ENCODE data around the gene EXOC6B. TPM values are rescaled to one million over a fixed set of nuclear protein-coding genes. Genes with fewer than 3 reads are reported as not detected.

EXOC6B gene
- total RNA-seq, 1 donor from 2014 or later, result 32.4 TPM

DNA sequence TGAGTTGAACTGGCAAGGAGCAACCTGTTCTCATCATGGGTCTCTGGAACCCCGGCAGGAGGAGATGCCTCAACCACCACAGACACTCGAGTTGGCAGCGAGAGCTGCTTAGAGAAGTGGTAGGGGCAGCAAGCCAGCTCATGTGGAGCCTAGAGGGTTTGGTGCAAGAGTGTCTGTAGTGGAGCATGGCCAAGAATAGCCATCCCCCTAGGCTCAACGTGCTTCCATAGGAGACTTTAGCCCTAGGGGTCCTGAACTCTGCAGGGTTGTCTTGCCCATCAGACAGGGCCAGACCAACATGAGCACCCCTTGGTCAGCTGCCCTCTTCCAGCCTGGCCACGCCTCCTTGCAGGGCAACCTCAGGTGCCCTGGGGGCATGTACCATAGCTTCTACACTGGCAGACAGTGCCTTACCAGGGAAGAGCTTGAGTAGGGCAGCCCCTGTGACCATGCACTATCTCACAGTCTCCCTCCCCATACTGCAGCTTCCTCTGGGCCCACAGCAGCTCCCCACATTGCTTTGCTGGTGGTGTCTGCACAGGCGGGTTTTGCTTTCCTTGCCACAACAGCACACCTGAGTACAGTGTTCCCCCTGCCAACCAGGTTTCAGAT lies 187.1 kb downstream of the EXOC6B start:
- Histone ChIP-seq H3K4me1 (no peaks in the 10 kb centered on the region), H3K4me3 (no peak overlapping the region), H3K27me3 (no peaks in the 10 kb centered on the region), H3K36me3 (no peaks in the 10 kb centered on the region), H3K9me3 (peaks cover 0 to 2% of the 10 kb centered on the region in 2 donors), H3K27ac (no peak overlapping the region)
- no peak for DNase-seq (ENCODE audit: low spot score in 2 of 2)
- intact Hi-C loops (cut with DNase I), result no loop called here
- TF ChIP-seq, protein P1, sequence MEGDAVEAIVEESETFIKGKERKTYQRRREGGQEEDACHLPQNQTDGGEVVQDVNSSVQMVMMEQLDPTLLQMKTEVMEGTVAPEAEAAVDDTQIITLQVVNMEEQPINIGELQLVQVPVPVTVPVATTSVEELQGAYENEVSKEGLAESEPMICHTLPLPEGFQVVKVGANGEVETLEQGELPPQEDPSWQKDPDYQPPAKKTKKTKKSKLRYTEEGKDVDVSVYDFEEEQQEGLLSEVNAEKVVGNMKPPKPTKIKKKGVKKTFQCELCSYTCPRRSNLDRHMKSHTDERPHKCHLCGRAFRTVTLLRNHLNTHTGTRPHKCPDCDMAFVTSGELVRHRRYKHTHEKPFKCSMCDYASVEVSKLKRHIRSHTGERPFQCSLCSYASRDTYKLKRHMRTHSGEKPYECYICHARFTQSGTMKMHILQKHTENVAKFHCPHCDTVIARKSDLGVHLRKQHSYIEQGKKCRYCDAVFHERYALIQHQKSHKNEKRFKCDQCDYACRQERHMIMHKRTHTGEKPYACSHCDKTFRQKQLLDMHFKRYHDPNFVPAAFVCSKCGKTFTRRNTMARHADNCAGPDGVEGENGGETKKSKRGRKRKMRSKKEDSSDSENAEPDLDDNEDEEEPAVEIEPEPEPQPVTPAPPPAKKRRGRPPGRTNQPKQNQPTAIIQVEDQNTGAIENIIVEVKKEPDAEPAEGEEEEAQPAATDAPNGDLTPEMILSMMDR (IDR thresholded peaks at IDR 0.05), result no peak

DNA sequence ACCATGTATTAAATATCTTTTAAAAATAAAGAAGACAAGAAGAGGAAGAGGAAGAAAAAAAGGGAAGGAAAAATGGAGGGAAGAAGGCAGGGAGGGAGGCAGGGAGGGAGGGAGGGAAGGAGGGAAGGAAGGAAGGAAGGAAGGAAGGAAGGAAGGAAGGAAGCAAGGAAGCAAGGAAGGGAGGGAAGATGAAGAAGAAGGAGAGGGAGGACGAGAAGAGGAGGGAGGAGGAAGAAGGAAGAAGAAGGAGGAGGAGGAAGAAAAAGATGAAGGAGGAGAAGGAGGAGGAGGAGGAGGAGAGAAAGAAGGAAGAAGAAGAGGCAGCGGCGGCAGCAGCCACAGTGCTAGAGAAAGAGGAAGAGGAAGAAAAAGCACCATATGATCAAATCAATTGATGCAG lies 189.6 kb downstream of the EXOC6B start:
- H3K27me3 ChIP-seq, result no peaks in the 10 kb centered on the region
- intact Hi-C loops (cut with DNase I), result no loop called here

DNA sequence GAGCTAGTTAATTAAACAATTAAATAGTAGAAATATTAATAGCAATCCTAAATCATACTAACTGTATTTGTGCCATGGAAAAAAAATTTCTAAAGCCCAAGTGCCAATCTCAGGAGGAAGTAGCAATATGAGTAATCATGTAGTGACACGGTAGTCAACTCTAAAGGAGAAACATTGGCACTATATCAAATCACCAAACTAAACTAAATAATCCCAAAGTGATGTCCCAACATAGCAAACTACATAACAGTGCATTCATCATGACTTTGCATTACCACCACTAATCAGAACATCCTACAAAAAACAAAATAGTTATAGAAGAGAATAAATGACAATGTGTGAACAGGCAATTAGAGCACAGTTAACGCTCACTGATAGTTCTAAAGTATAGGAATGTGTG lies 195.1 kb downstream of the EXOC6B start:
- TF ChIP-seq, protein P1 (IDR thresholded peaks at IDR 0.05), result no peak
- Histone ChIP-seq H3K27me3 (no peaks in the 10 kb centered on the region), H3K27ac (no peak overlapping the region)

More for the DNA sequence above, 189.6 kb downstream of the EXOC6B start:
- no peak for DNase-seq (ENCODE audit: low spot score in 2 of 2)
- no peaks in the 10 kb centered on the region for H3K4me1 ChIP-seq
- no peak overlapping the region for H3K27ac ChIP-seq
- no peaks in the 10 kb centered on the region for H3K36me3 ChIP-seq
- H3K4me3 ChIP-seq, result no peak overlapping the region
- TF ChIP-seq, protein P1 (IDR thresholded peaks at IDR 0.05), result no peak
- H3K9me3 ChIP-seq, result no peaks in the 10 kb centered on the region

DNA sequence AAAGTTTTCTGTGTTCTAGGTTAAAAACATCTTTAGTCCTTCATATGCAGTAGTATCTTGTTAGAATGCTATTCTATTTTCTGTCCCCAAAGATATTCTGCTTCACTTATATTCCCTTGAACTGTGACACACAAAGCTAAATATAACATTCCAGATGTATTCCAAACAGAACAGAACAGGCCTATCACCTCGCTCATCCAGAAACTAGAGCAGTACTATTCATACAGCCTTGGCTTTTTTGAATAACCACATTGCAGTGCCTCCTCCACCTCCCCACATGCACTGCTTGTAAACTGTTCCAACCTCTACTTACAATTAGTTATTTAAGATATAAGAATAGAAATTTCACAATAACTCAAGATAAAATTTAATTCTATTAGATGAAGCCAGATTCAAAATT lies 196.8 kb downstream of the EXOC6B start:
- no peaks in the 10 kb centered on the region for H3K36me3 ChIP-seq
- H3K4me3 ChIP-seq, result no peak overlapping the region
- H3K27me3 ChIP-seq, result no peaks in the 10 kb centered on the region
- DNase-seq (ENCODE audit: low spot score in 2 of 2), result no peak
- no peak overlapping the region for H3K27ac ChIP-seq
- H3K9me3 ChIP-seq, result no peaks in the 10 kb centered on the region
- intact Hi-C loops (cut with DNase I), result no loop called here
- TF ChIP-seq, protein P1 (IDR thresholded peaks at IDR 0.05), result no peak
- no peaks in the 10 kb centered on the region for H3K4me1 ChIP-seq

More for the DNA sequence above, 195.1 kb downstream of the EXOC6B start:
- intact Hi-C loops (cut with DNase I), result no loop called here
- Histone ChIP-seq H3K4me1 (no peaks in the 10 kb centered on the region), H3K36me3 (no peaks in the 10 kb centered on the region), H3K4me3 (no peak overlapping the region), H3K9me3 (no peaks in the 10 kb centered on the region)
- DNase-seq (ENCODE audit: low spot score in 2 of 2), result no peak

DNA sequence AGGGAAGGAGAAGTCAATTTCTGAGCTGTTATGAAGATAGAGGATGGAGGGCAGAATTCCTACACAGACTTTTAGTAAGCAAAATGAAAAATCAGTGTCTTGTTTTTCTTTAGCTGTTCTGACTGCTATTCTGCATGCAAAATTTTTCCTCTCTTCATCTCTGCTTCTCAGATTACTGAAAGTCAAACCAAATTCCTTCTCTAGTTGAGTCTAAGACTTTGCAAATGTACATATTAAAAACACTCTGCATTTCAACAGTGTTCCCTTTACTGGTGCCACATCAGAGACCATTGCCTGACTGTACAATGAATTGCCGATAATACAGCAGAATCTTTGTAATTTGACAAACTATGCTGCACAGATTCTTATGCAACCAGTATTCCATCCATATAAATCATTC lies 198.8 kb downstream of the EXOC6B start:
- Histone ChIP-seq H3K27me3 (no peaks in the 10 kb centered on the region), H3K4me3 (no peak overlapping the region), H3K9me3 (no peaks in the 10 kb centered on the region), H3K27ac (no peak overlapping the region), H3K4me1 (no peaks in the 10 kb centered on the region), H3K36me3 (no peaks in the 10 kb centered on the region)
- intact Hi-C loops (cut with DNase I), result no loop called here
- TF ChIP-seq, protein P1 (IDR thresholded peaks at IDR 0.05), result no peak
- no peak for DNase-seq (ENCODE audit: low spot score in 2 of 2)

DNA sequence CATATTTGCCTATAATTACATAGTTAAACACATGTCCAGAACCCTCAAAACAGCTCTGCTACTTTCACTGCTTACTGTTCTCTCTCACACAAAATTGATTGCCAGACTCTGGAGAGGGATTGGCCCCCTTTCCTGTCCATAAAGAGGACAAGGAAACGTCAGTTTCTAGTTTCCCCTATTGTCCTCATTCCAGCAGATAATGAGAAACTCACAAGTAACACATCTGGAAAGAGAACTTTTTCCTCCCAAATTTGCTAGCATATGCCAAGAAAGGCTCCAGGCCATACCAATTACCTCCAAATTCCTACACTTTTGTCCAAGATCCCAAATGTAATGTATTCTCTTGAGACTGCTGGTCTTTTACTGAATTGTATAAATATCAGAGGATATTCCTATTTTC lies 200.5 kb downstream of the EXOC6B start:
- TF ChIP-seq, protein P1 (IDR thresholded peaks at IDR 0.05), result no peak
- no peaks in the 10 kb centered on the region for H3K4me1 ChIP-seq
- no peaks in the 10 kb centered on the region for H3K27me3 ChIP-seq
- no peaks in the 10 kb centered on the region for H3K9me3 ChIP-seq
- no peak overlapping the region for H3K4me3 ChIP-seq
- no peaks in the 10 kb centered on the region for H3K36me3 ChIP-seq
- no peak for DNase-seq (ENCODE audit: low spot score in 2 of 2)
- intact Hi-C loops (cut with DNase I), result no loop called here
- no peak overlapping the region for H3K27ac ChIP-seq
